Measurements from ENCODE around the gene DCAF8.

Gene DCAF8

DNA sequence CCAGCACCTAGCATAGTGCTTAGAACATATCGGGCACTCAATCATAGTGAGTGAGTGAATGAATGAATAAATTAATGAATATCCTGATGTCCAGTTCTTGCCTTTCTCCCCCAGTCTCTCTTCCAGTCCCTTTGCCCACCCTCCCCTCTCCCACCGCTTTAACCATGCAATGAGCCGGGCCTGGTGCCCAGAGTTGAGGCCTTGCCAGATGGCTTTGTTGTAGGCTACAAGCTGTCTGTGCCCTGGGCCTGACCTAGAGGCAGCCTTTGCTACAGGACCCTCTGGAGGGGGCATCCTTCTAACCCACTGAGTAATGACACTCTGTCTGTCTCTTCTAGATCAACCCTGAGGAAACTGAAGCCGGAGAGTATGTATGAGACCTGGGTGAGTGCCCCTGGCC lies 65.1 kb downstream of the DCAF8 start:
- peak; percentile 21 for DNase-seq

GRCh38 chr1:160196143-160196542 lies 66.2 kb downstream of the DCAF8 start:
- DNase-seq: no peak

DNA sequence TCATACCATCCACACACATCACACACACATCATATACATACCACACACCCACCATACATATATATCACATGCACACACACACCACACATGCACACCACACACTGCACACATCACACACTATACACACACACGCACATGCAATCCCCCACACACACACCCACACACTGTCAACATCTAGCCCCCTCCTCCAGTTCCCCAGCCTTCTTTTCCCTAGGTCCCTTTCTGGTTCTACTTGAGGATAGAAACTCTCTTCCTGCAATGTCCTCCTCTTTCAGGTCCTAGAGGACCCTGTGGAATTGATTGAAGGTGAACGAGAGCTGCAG lies 67.7 kb downstream of the DCAF8 start:
- no peak for DNase-seq

DNA sequence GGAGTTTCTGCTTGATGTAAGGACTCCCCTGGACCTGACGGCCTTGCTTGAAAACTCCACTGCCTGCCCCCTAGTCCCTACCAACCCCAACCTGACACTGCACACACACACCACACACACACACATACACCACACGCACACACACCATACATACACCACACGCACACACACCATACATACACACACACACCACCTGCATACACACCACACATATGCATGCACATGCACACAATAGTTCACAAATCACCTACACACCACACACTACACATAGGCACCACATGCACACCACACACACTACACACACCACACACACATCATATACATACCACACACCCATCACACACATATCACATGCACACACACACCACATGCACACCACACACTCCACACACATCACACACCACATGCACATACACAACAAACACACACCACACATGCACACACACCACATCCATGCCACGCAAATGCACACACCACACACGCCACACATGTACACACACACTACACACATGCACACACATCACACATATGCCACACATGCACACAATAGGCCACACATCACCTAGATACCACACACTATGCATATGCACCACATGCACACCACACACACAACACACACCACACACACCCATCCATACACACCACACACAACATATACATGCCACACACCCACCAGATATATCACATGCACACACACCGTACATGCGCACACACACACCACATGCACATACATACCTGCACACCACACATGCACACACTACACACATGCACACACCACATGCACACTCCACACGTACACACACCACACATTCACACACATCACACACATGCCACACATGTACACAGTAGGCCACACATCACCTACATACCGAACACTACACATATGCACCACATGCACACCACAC lies 68.3 kb downstream of the DCAF8 start:
- DNase-seq: no peak

- peak; percentile 90 for DNase-seq
Measured at GRCh38 chr1:160193091-160193819, 69.1 kb downstream of the DCAF8 start.

- DNase-seq: no peak
Measured at GRCh38 chr1:160192234-160192633, 70.1 kb downstream of the DCAF8 start.

GRCh38 chr1:160191756-160192155 lies 70.6 kb downstream of the DCAF8 start:
- DNase-seq: no peak

- DNase-seq: peak; percentile 74
Measured at GRCh38 chr1:160189649-160190625, 72.4 kb downstream of the DCAF8 start, which contains the start of gene CASQ1. TSS of gene CASQ1 (plus strand) at chr1:160190575. CDS start at chr1:160190752, 177 bp downstream.

- DNase-seq: peak; percentile 8
Measured at GRCh38 chr1:160188341-160188740, 74.0 kb downstream of the DCAF8 start.

- peak; percentile 4 for DNase-seq
Measured at GRCh38 chr1:160187407-160187806, 74.9 kb downstream of the DCAF8 start.

DNA sequence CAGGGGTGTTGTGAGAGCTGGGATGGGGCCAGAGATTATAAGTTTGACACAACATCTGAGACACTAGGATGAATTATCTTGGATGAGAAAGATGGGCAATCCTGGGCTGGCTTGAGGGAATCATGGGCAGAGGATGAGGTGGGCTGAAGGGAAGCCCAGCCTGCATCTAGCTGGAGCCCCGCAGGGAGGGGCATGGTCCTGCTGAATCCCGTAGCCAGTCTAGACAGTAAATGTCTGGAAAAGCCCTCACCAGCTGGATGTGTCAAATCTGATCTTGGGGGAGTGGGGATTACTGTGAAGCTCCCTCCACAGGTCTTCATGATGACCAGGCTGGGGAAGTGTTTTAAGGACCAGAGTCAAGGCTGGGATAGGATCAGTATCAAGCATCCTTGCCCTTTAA lies 75.6 kb downstream of the DCAF8 start:
- peak; percentile 15 for DNase-seq

DNA sequence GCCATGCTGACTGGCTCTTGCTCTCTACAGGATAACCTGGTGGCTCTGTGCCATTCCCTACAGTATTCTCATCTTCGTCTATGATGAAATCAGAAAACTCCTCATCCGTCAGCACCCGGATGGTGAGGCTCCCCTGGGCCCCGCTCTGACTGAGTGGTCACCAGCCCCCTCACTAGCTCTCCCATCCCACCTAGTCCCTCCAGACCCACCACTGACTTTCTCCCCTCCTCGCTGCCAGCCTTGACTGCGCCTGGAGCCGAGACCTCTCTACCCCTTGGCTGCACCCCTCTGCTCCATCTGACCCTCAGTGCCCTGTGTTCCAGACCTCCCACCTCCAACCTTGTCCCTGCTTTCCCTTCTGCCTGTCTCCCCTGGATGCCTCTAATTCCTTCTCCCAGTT lies 76.1 kb downstream of the DCAF8 start:
- peak; percentile 7 for DNase-seq

GRCh38 chr1:160179336-160179735 lies 83.0 kb downstream of the DCAF8 start:
- DNase-seq: no peak

DNA sequence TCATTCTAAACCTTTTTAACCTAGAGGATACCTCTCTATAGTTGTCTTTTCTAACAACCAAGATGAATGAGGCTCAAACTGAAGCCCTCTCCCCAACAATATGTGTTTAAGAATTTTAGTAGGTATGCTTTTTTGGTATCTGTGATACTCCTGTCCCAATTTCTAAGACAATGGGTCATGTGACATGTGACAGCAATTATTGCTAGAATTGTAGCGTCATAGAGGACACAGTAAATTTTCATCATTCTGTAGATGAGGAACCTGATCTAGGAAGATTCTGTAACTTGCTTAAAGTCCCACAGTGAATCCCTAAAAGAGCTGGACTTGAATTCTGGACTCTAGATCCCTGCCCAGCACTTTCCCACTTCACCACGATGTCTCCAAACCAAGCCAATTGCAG lies 83.6 kb downstream of the DCAF8 start:
- no peak for DNase-seq

- DNase-seq: no peak
Measured at GRCh38 chr1:160177667-160178066, 84.7 kb downstream of the DCAF8 start.

- DNase-seq: no peak
Measured at GRCh38 chr1:160177231-160177630, 85.1 kb downstream of the DCAF8 start.

DNA sequence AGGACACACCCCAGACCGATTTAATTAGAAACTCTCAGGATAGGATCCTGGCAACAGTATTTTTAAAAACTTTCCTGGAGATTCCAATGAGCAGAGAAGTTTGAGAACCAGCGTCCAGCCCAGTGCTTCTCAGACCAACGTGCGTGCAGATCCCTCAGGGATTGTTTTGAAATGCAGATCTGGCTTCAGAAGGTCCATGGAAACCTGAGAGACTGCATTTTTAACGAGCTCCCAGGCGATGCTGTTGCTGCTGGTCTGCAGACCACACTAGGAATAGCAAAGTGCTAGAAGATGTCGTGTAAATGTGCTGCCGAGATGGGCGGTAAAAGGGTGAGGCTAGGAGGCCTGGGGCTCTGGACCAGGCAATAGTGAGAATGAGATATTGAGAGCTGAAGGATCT lies 90.4 kb downstream of the DCAF8 start:
- no peak for DNase-seq

- DNase-seq: no peak
Measured at GRCh38 chr1:160171354-160171753, 91.0 kb downstream of the DCAF8 start.

DNA sequence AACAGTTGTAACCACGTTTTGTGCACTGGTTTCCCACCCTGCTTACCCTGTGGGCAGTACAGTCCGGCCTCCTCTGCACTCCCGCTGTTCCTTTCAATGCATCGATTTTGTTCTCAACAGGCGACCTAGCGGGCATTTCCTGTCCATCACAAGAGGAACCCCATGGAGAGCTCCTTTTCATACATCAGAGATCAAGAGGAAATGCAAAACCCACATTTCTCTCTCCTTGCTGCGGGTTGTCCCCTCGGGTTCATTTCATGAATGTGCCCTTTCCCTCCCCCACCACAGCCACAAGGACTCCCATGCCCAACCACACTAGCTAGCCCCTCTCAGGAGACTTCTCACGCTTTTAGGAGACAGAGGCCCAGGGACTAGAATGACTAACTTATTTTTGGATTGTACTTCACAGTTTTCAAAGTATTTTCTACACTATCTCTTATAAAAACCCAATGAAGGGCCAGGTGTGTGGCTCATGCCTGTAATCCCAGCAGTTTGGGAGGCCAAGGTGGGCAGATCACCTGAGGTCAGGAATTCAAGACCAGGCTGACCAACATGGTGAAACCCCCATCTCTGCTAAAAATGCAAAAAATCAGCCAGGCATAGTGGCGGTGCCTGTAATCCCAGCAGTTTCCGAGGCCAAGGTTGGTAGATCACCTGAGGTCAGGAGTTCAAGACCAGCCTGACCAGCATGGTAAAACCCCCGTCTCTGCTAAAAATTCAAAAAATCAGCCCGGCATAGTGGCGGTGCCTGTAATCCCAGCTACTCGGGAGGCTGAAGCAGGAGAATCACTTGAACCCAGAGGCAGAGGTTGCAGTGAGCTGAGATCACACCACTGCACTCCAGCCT lies 92.6 kb downstream of the DCAF8 start:
- no peak for DNase-seq

GRCh38 chr1:160168609-160169369 lies 93.6 kb downstream of the DCAF8 start:
- peak; percentile 52 for DNase-seq

- DNase-seq: no peak
Measured at GRCh38 chr1:160168016-160168415, 94.3 kb downstream of the DCAF8 start.

All from right hindlimb (tissue), 1 donor.